ENCODE data around the gene EPS8L3. TPM values are rescaled to one million over a fixed set of nuclear protein-coding genes. Genes with fewer than 3 reads are reported as not detected.

The EPS8L3 gene
- total RNA-seq, 5 donors from 2014 or later (not counting 1 experiment from before 2014, with no cell fraction given), result 0.47 to 0.49 TPM; not detected in 3

- Mint-ChIP-seq H3K9me3 (no peaks in the 10 kb centered on the region), H3K36me3 (no peaks in the 10 kb centered on the region), H3K27me3 (peaks cover 3 to 9% of the 10 kb centered on the region in 2 donors), H3K4me1 (no peaks in the 10 kb centered on the region), H3K27ac (no peak overlapping the region), H3K4me3 (no peak overlapping the region)
- peaks cover 0 to 5% of the 10 kb centered on the region in 2 experiments for H3K27me3 ChIP-seq (replicated peaks in 1 of 2; ENCODE audit: control insufficient read depth in 2 of 2, extremely low read depth in 1 of 2, insufficient read depth in 2 of 2, low read length in 1 of 2)
- H3K9me3 ChIP-seq, result no peaks in the 10 kb centered on the region
- DNase-seq (no peak), ATAC-seq (replicated peaks in 1 of 4) (no peak)
- no peaks in the 10 kb centered on the region for H3K4me1 ChIP-seq (ENCODE audit: control insufficient read depth in 1 of 2, extremely low read depth in 1 of 2, insufficient read depth in 2 of 2, low read length in 2 of 2)
- CTCF ChIA-PET, result no interaction called here
- no peak overlapping the region for H3K27ac ChIP-seq (ENCODE audit: low read length)
- no peak overlapping the region for H3K4me3 ChIP-seq (ENCODE audit: control insufficient read depth in 1 of 2, extremely low read depth in 1 of 2, low read length in 1 of 2)
- WGBS (ENCODE audit: insufficient coverage), result 25% methylated on average over 1 of the region's 1 CpG
- POLR2A ChIA-PET, result no interaction called here
- no peaks in the 10 kb centered on the region for H3K36me3 ChIP-seq (ENCODE audit: control insufficient read depth in 2 of 2, extremely low read depth in 1 of 2, insufficient read depth in 1 of 2, low read length in 1 of 2)
These were observed 37.7 kb downstream of the EPS8L3 start for GRCh38 chr1:109726007-109726406.

DNA sequence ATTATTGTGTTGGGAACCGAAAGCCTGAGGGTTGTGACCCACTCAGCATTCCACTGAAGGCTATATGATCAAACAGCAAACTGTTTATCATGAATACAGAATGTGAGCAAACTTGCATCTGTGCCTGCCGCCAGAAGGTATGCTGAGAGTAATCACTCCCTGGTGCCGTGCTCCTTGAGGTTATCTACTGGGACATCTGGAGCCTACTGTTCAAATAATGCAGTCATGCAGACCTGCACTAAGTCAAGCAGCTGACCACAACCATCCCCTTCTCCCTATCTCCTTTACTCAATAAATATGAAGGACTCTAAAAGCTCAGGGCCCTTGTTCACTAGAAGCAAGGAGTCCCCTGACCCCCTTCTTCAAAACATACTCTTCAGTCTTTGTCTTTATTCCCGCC, 38.2 kb downstream of the EPS8L3 start:
- H3K27ac ChIP-seq (ENCODE audit: low read length), result no peak overlapping the region
- H3K36me3 Mint-ChIP-seq, result no peaks in the 10 kb centered on the region
- no peak for ATAC-seq (replicated peaks in 1 of 4)
- H3K27ac Mint-ChIP-seq, result no peak overlapping the region
- WGBS (ENCODE audit: insufficient coverage), result 85% methylated on average over 2 of the region's 4 CpGs
- H3K4me1 ChIP-seq (ENCODE audit: control insufficient read depth in 1 of 2, extremely low read depth in 1 of 2, insufficient read depth in 2 of 2, low read length in 2 of 2), result no peaks in the 10 kb centered on the region
- no peaks in the 10 kb centered on the region for H3K36me3 ChIP-seq (ENCODE audit: control insufficient read depth in 2 of 2, extremely low read depth in 1 of 2, insufficient read depth in 1 of 2, low read length in 1 of 2)
- H3K4me1 Mint-ChIP-seq, result no peaks in the 10 kb centered on the region
- DNase-seq, result no peak
- ChIA-PET POLR2A (no interaction called here), CTCF (no interaction called here)
- H3K4me3 ChIP-seq (ENCODE audit: control insufficient read depth in 1 of 2, extremely low read depth in 1 of 2, low read length in 1 of 2), result no peak overlapping the region
- no peaks in the 10 kb centered on the region for H3K9me3 ChIP-seq
- peaks cover 3 to 9% of the 10 kb centered on the region in 2 donors for H3K27me3 Mint-ChIP-seq
- H3K27me3 ChIP-seq (replicated peaks in 1 of 2; ENCODE audit: control insufficient read depth in 2 of 2, extremely low read depth in 1 of 2, insufficient read depth in 2 of 2, low read length in 1 of 2), result peaks cover 0 to 5% of the 10 kb centered on the region in 2 experiments
- H3K9me3 Mint-ChIP-seq, result no peaks in the 10 kb centered on the region
- H3K4me3 Mint-ChIP-seq, result no peak overlapping the region

DNA sequence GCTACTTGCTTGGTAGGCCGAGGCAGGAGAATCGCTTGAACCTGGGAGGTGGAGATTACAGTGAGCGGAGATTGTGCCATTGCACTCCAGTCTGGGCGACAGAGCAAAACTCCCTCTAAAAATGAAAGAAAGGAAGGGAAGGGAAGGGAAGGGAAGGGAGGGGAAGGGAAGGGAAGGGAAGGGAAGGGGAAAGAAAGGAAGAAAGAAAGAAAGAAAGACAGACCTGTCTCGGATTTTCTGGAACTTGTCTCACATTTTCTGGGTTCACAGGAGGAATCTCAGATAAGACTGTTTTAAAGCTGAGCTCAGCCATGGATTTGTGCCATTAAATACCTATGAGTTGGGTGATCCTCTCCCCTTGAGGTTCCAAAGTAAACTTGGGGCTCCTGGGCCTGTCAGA, 38.8 kb downstream of the EPS8L3 start:
- DNase-seq, result no peak
- no peaks in the 10 kb centered on the region for H3K4me1 ChIP-seq (ENCODE audit: control insufficient read depth in 1 of 2, extremely low read depth in 1 of 2, insufficient read depth in 2 of 2, low read length in 2 of 2)
- peaks cover 0 to 5% of the 10 kb centered on the region in 2 experiments for H3K27me3 ChIP-seq (replicated peaks in 1 of 2; ENCODE audit: control insufficient read depth in 2 of 2, extremely low read depth in 1 of 2, insufficient read depth in 2 of 2, low read length in 1 of 2)
- no peaks in the 10 kb centered on the region for H3K36me3 Mint-ChIP-seq
- H3K36me3 ChIP-seq (ENCODE audit: control insufficient read depth in 2 of 2, extremely low read depth in 1 of 2, insufficient read depth in 1 of 2, low read length in 1 of 2), result no peaks in the 10 kb centered on the region
- WGBS (ENCODE audit: insufficient coverage), result no CpG with 5 or more reads among the region's 5 CpGs
- no peak overlapping the region for H3K4me3 Mint-ChIP-seq
- H3K4me1 Mint-ChIP-seq, result no peaks in the 10 kb centered on the region
- peaks cover 3 to 8% of the 10 kb centered on the region in 2 donors for H3K27me3 Mint-ChIP-seq
- no peak overlapping the region for H3K4me3 ChIP-seq (ENCODE audit: control insufficient read depth in 1 of 2, extremely low read depth in 1 of 2, low read length in 1 of 2)
- no peaks in the 10 kb centered on the region for H3K9me3 Mint-ChIP-seq
- ChIA-PET CTCF (no interaction called here), POLR2A (no interaction called here)
- no peak for ATAC-seq (replicated peaks in 1 of 4)
- no peak overlapping the region for H3K27ac Mint-ChIP-seq
- H3K27ac ChIP-seq (ENCODE audit: low read length), result no peak overlapping the region
- no peaks in the 10 kb centered on the region for H3K9me3 ChIP-seq

- Mint-ChIP-seq H3K9me3 (no peaks in the 10 kb centered on the region), H3K27me3 (peaks cover 4 to 6% of the 10 kb centered on the region in 2 donors), H3K27ac (no peak overlapping the region), H3K4me1 (no peaks in the 10 kb centered on the region), H3K4me3 (no peak overlapping the region), H3K36me3 (no peaks in the 10 kb centered on the region)
- H3K27me3 ChIP-seq (replicated peaks in 1 of 2; ENCODE audit: control insufficient read depth in 2 of 2, extremely low read depth in 1 of 2, insufficient read depth in 2 of 2, low read length in 1 of 2), result no peaks in the 10 kb centered on the region
- no peak for DNase-seq
- no peaks in the 10 kb centered on the region for H3K9me3 ChIP-seq
- WGBS (ENCODE audit: insufficient coverage), result 96% methylated on average over 4 of the region's 7 CpGs
- no peak overlapping the region for H3K4me3 ChIP-seq (ENCODE audit: control insufficient read depth in 1 of 2, extremely low read depth in 1 of 2, low read length in 1 of 2)
- H3K36me3 ChIP-seq (ENCODE audit: control insufficient read depth in 2 of 2, extremely low read depth in 1 of 2, insufficient read depth in 1 of 2, low read length in 1 of 2), result no peaks in the 10 kb centered on the region
- H3K4me1 ChIP-seq (ENCODE audit: control insufficient read depth in 1 of 2, extremely low read depth in 1 of 2, insufficient read depth in 2 of 2, low read length in 2 of 2), result no peaks in the 10 kb centered on the region
- no peak for ATAC-seq (replicated peaks in 1 of 4)
- ChIA-PET POLR2A (no interaction called here), CTCF (interaction anchor here in 1 of 2 donors (0.7 kb wide), 1 partner anchor 78 kb away, joined by 3 read pairs; no protein-coding TSS in a partner anchor)
- no peak overlapping the region for H3K27ac ChIP-seq (ENCODE audit: low read length)
These were observed 40.6 kb downstream of the EPS8L3 start for GRCh38 chr1:109722908-109723691.

- ATAC-seq (replicated peaks in 1 of 4) (no peak), DNase-seq (no peak)
- peaks cover 0 to 3% of the 10 kb centered on the region in 2 experiments for H3K27me3 ChIP-seq (replicated peaks in 1 of 2; ENCODE audit: control insufficient read depth in 2 of 2, extremely low read depth in 1 of 2, insufficient read depth in 2 of 2, low read length in 1 of 2)
- H3K4me1 ChIP-seq (ENCODE audit: control insufficient read depth in 1 of 2, extremely low read depth in 1 of 2, insufficient read depth in 2 of 2, low read length in 2 of 2), result no peaks in the 10 kb centered on the region
- H3K9me3 ChIP-seq, result no peaks in the 10 kb centered on the region
- H3K9me3 Mint-ChIP-seq, result no peaks in the 10 kb centered on the region
- ChIA-PET CTCF (interaction anchor here (0.5 to 0.7 kb wide), 2 partner anchors 54 to 80 kb away, joined by 3 to 4 read pairs; no protein-coding TSS in a partner anchor), POLR2A (no interaction called here)
- no peak overlapping the region for H3K27ac ChIP-seq (ENCODE audit: low read length)
- H3K4me3 ChIP-seq (ENCODE audit: control insufficient read depth in 1 of 2, extremely low read depth in 1 of 2, low read length in 1 of 2), result no peak overlapping the region
- no peaks in the 10 kb centered on the region for H3K36me3 Mint-ChIP-seq
- no peaks in the 10 kb centered on the region for H3K36me3 ChIP-seq (ENCODE audit: control insufficient read depth in 2 of 2, extremely low read depth in 1 of 2, insufficient read depth in 1 of 2, low read length in 1 of 2)
- peaks cover 4 to 7% of the 10 kb centered on the region in 2 donors for H3K27me3 Mint-ChIP-seq
- H3K4me3 Mint-ChIP-seq, result no peak overlapping the region
- no peaks in the 10 kb centered on the region for H3K4me1 Mint-ChIP-seq
- H3K27ac Mint-ChIP-seq, result no peak overlapping the region
- no CpG with 5 or more reads among the region's 1 CpG for WGBS (ENCODE audit: insufficient coverage)
These were observed 41.8 kb downstream of the EPS8L3 start for GRCh38 chr1:109721971-109722370.

GRCh38 chr1:109721042-109721441, 42.7 kb downstream of the EPS8L3 start:
- ATAC-seq (replicated peaks in 1 of 4), result no peak
- H3K4me1 ChIP-seq (ENCODE audit: control insufficient read depth in 1 of 2, extremely low read depth in 1 of 2, insufficient read depth in 2 of 2, low read length in 2 of 2), result no peaks in the 10 kb centered on the region
- CTCF ChIA-PET, result no interaction called here
- peaks cover 4 to 7% of the 10 kb centered on the region in 2 donors for H3K27me3 Mint-ChIP-seq
- no peak overlapping the region for H3K4me3 ChIP-seq (ENCODE audit: control insufficient read depth in 1 of 2, extremely low read depth in 1 of 2, low read length in 1 of 2)
- H3K9me3 Mint-ChIP-seq, result no peaks in the 10 kb centered on the region
- H3K4me1 Mint-ChIP-seq, result no peaks in the 10 kb centered on the region
- POLR2A ChIA-PET, result no interaction called here
- H3K36me3 Mint-ChIP-seq, result no peaks in the 10 kb centered on the region
- H3K27ac Mint-ChIP-seq, result no peak overlapping the region
- no peaks in the 10 kb centered on the region for H3K36me3 ChIP-seq (ENCODE audit: control insufficient read depth in 2 of 2, extremely low read depth in 1 of 2, insufficient read depth in 1 of 2, low read length in 1 of 2)
- no peak for DNase-seq
- no peak overlapping the region for H3K4me3 Mint-ChIP-seq
- H3K27me3 ChIP-seq (replicated peaks in 1 of 2; ENCODE audit: control insufficient read depth in 2 of 2, extremely low read depth in 1 of 2, insufficient read depth in 2 of 2, low read length in 1 of 2), result peaks cover 0 to 9% of the 10 kb centered on the region in 2 experiments
- 80% methylated on average over 1 of the region's 5 CpGs for WGBS (ENCODE audit: insufficient coverage)
- H3K27ac ChIP-seq (ENCODE audit: low read length), result no peak overlapping the region
- H3K9me3 ChIP-seq, result no peaks in the 10 kb centered on the region
